HG03066 (cell line): ENCODE results near the gene FBXL2.

Source experiments
- ATAC-seq: cut with Tn5 transposase; IDR thresholded peaks from one replicate; pipeline ENCODE4 v1.9.1; 2021; ENCODE audit warnings: low read depth; ENCODE audit not compliant: unreplicated experiment

FBXL2 gene

GRCh38 chr3:33277193-33277882 lies at the start of gene FBXL2:
Gene FBXL2, plus strand, starts transcription at chr3:33277442. Its CDS starts 71 bp downstream, at chr3:33277513.
- no peak for ATAC-seq

- ATAC-seq: no peak
Observed at GRCh38 chr3:33229066-33229465, 48.2 kb upstream of the FBXL2 start.

GRCh38 chr3:33229947-33230346 lies 47.3 kb upstream of the FBXL2 start:
- no peak for ATAC-seq

- ATAC-seq: no peak
Observed at GRCh38 chr3:33231756-33232465, 45.3 kb upstream of the FBXL2 start.

- no peak for ATAC-seq
Observed at GRCh38 chr3:33233884-33234283, 43.4 kb upstream of the FBXL2 start.

- no peak for ATAC-seq
Observed at GRCh38 chr3:33236005-33236404, 41.2 kb upstream of the FBXL2 start.

GRCh38 chr3:33237439-33237838 lies 39.8 kb upstream of the FBXL2 start:
- ATAC-seq: no peak

GRCh38 chr3:33238923-33239322 lies 38.3 kb upstream of the FBXL2 start:
- ATAC-seq: no peak

- ATAC-seq: no peak
Observed at GRCh38 chr3:33240261-33240660, 37.0 kb upstream of the FBXL2 start.

GRCh38 chr3:33246786-33247185 lies 30.5 kb upstream of the FBXL2 start:
- no peak for ATAC-seq

GRCh38 chr3:33250712-33251111 lies 26.5 kb upstream of the FBXL2 start:
- no peak for ATAC-seq

- no peak for ATAC-seq
Observed at GRCh38 chr3:33256249-33256648, 21.0 kb upstream of the FBXL2 start.

GRCh38 chr3:33260104-33260503 lies 17.1 kb upstream of the FBXL2 start:
- ATAC-seq: no peak

GRCh38 chr3:33269385-33269784 lies 7.9 kb upstream of the FBXL2 start:
- ATAC-seq: no peak

- ATAC-seq: no peak
Observed at GRCh38 chr3:33271324-33271723, 5.9 kb upstream of the FBXL2 start.

- ATAC-seq: no peak
Observed at GRCh38 chr3:33273628-33274027, 3.6 kb upstream of the FBXL2 start.

GRCh38 chr3:33278163-33278562 lies 921 bp downstream of the FBXL2 start:
- no peak for ATAC-seq

- ATAC-seq: no peak
Observed at GRCh38 chr3:33287672-33288282, 10.5 kb downstream of the FBXL2 start.

GRCh38 chr3:33299395-33300081 lies 22.3 kb downstream of the FBXL2 start:
- ATAC-seq: no peak

- ATAC-seq: no peak
Observed at GRCh38 chr3:33312361-33312760, 35.1 kb downstream of the FBXL2 start.

GRCh38 chr3:33313331-33313730 lies 36.1 kb downstream of the FBXL2 start:
- ATAC-seq: no peak
